Right lobe of liver (tissue), 6 donors: ENCODE measurements around the gene DNAH1. TPM values are rescaled to one million over a fixed set of nuclear protein-coding genes. Genes with fewer than 3 reads are reported as not detected.

Experiments
- ATAC-seq, 4 donors: fragments of 200-7000 bp; cut with Tn5 transposase; one replicate each; pipeline ENCODE4 v1.9.1; 2020; ENCODE audit warnings: mild to moderate bottlenecking in 4 of 4, moderate library complexity in 4 of 4
- DNase-seq, 3 donors: peaks; one replicate each; pipeline ENCODE4 v3.0.0-alpha.2; 2020
- H3K27ac ChIP-seq, 3 donors: fragments of 200-600 bp; one replicate each; pipeline ENCODE4 v1.8.0; 2022
- H3K27me3 ChIP-seq, 2 donors: fragments of 200-600 bp; one replicate each; pipeline ENCODE4 v1.8.0; 2022
- H3K36me3 ChIP-seq, 4 donors: fragments of 200-600 bp; sonication (generic) in 1 of 4; one replicate each; pipeline versions ENCODE4 v1.5.1 to v1.8.0; 2017 to 2022; ENCODE audit warnings: control low read depth in 1 of 4
- H3K4me1 ChIP-seq, 4 donors: fragments of 200-600 bp; sonication (generic) in 1 of 4; one replicate each; pipeline versions ENCODE4 v1.5.1 to v1.8.0; 2017 to 2022; ENCODE audit warnings: control low read depth in 1 of 4
- H3K4me3 ChIP-seq, 3 donors: fragments of 200-600 bp; one replicate each; pipeline ENCODE4 v1.8.0; 2022
- H3K9me3 ChIP-seq, 4 donors: fragments of 200-600 bp; sonication (generic) in 1 of 4; one replicate each; pipeline versions ENCODE4 v1.5.1 to v1.8.0; 2017 to 2022; ENCODE audit warnings: control low read depth in 1 of 4
- POLR2A ChIP-seq: fragments of 450-650 bp; IDR thresholded peaks from one replicate; pipeline ENCODE4 v1.6.1; 2017; ENCODE audit warnings: antibody characterized with exemption, mild to moderate bottlenecking
- WGBS: methylation state at CpG from one replicate; pipeline ENCODE4 v1.1.6; 2018; ENCODE audit warnings: low coverage, low lambda C conversion rate; ENCODE audit not compliant: insufficient coverage; ENCODE audit errors: missing lambda C conversion rate; 5-methylcytosine and 5-hydroxymethylcytosine counted together
- intact Hi-C, 2 donors: fragments of 100-400 bp; cut with DNase I; formaldehyde crosslinking; loops; one replicate each; pipeline versions ENCODE4 v1.11.2 to v1.14.1; 2022
- total RNA-seq, 6 experiments: library from RNA; depleted of rRNA in 2 of 6; stranded (reverse); fragments of >200 nt in 2 of 6; fragmentation: NEBNext Ultra II Directional in 3 of 6; extraction: Animal tissue kit (Norgen Biotek cat#: 25700) in 3 of 6; gene quantifications; one replicate each; pipeline versions ENCODE4 v1.1.0 to v1.2.4, GENCODE V29; 2016 to 2023
- TF ChIP-seq, protein P1 (sequence below), 4 donors: fragments of 200-600 bp in 3 of 4; fragments of 450-650 bp in 1 of 4; IDR thresholded peaks; one replicate each; pipeline versions ENCODE4 v1.5.1 to v1.8.0; 2016 to 2022; ENCODE audit warnings: antibody characterized with exemption in 4 of 4, mild to moderate bottlenecking in 2 of 4
- donor health status: DM: no; HTN: yes; CAD: no.
- donor health status: DM: no; HTN: no; CAD: no.
- donor health status: DM: no; HTN: no; CAD: no.
- donor health status: DM: no; HTN: yes; CAD: no.
- donor health status: DM: no; HTN: yes; CAD: no.

DNAH1 gene
- total RNA-seq, 6 experiments from 2014 or later, result 1.6 to 11.2 (median 8.1) TPM

DNA sequence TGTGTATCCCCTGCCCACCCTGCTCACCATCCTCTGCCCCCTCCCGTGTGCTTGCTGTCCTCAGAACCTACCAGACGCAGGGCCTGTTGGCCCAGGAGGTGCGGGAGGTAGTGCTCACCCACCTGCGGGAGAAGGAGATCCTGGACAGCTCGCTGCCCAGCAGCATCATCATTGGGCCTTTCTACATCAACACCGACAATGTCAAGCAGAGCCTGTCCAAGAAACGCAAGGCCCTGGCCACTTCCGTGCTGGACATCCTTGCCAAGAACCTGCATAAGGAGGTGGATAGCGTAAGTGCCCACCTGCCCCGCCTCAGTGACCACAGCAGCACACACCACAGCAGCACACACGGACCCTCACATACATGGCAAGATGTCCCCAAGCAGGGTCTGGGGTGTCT lies 33.0 kb downstream of the DNAH1 start:
- no peak overlapping the region for H3K4me3 ChIP-seq
- H3K36me3 ChIP-seq, result peaks cover 0 to 20% (median under 1%) of the 10 kb centered on the region in 4 donors
- H3K4me1 ChIP-seq, result no peaks in the 10 kb centered on the region
- no peak overlapping the region for H3K27ac ChIP-seq
- ATAC-seq (no peak), DNase-seq (peak in 1 of 3 donors; percentile 35)
- H3K9me3 ChIP-seq, result no peaks in the 10 kb centered on the region
- no peaks in the 10 kb centered on the region for H3K27me3 ChIP-seq
- intact Hi-C loops, result no loop called here
- TF ChIP-seq POLR2A, result no peak
- TF ChIP-seq, protein P1, sequence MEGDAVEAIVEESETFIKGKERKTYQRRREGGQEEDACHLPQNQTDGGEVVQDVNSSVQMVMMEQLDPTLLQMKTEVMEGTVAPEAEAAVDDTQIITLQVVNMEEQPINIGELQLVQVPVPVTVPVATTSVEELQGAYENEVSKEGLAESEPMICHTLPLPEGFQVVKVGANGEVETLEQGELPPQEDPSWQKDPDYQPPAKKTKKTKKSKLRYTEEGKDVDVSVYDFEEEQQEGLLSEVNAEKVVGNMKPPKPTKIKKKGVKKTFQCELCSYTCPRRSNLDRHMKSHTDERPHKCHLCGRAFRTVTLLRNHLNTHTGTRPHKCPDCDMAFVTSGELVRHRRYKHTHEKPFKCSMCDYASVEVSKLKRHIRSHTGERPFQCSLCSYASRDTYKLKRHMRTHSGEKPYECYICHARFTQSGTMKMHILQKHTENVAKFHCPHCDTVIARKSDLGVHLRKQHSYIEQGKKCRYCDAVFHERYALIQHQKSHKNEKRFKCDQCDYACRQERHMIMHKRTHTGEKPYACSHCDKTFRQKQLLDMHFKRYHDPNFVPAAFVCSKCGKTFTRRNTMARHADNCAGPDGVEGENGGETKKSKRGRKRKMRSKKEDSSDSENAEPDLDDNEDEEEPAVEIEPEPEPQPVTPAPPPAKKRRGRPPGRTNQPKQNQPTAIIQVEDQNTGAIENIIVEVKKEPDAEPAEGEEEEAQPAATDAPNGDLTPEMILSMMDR (IDR thresholded peaks at IDR 0.05), result no peak
- WGBS, result 76% methylated on average over 3 of the region's 11 CpGs

DNA sequence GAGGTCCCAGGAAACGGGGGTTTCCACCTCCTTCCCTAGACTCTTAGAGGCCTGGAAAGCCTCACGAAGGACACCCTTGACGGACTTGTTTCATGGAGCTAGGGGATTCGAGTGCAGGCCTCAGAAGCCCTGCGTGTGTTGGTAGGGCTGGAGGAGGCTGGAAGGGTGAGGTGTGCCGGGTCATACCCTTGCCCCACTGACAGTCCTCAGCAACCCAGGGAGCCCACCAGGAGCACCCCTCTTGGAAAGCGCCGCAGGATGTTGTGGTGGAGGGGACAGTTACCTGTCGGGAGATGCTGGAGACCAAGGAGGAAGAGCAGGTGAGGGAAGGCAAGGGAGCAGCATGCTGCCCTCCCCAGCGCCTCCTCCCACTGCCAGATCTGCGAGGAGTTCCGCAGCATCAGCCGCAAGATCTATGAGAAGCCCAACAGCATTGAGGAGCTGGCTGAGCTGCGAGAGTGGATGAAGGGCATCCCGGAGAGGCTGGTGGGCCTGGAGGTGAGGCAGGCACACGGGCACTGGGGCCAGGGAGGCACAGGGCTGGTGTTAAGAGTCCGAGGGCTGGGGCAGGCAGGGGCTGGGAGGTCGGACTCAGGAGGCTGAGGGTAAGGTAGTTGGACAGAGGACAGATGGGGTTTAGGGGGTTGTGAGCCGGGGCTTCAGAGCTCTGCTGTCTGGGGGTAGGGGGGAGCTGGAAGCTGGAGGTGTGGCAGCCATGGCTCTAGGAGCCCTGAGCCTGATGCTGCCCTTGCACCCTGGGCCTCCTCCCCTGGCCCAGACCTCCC lies 33.7 kb downstream of the DNAH1 start:
- no peak for TF ChIP-seq POLR2A
- TF ChIP-seq, protein P1 (IDR thresholded peaks at IDR 0.05), result no peak
- no peaks in the 10 kb centered on the region for H3K27me3 ChIP-seq
- H3K4me3 ChIP-seq, result no peak overlapping the region
- no peaks in the 10 kb centered on the region for H3K9me3 ChIP-seq
- DNase-seq (peak in 1 of 3 donors; percentile 41), ATAC-seq (no peak)
- peaks cover 0 to 19% (median under 1%) of the 10 kb centered on the region in 4 donors for H3K36me3 ChIP-seq
- H3K27ac ChIP-seq, result no peak overlapping the region
- H3K4me1 ChIP-seq, result no peaks in the 10 kb centered on the region
- WGBS, result 89% methylated on average over 13 of the region's 19 CpGs
- intact Hi-C loops, result no loop called here

DNA sequence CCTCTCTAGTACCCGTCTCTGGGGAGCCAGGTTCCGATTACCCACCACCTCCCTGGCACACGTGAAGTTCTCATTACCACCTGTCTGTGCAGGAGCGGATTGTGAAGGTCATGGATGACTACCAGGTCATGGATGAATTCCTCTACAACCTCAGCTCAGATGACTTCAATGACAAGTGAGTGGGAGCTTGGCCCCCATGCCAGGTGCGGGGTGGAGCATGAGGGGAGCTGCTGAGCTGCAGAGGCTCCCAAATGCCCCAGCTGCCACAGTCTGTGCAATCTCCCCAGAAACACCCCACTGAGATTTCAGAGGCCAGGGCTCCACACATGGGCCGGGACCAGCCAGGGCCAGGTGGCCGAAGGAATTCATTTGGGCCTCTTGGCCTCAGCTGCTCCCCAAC lies 34.3 kb downstream of the DNAH1 start:
- no peaks in the 10 kb centered on the region for H3K9me3 ChIP-seq
- DNase-seq (peak in 1 of 3 donors; percentile 26), ATAC-seq (no peak)
- H3K4me3 ChIP-seq, result no peak overlapping the region
- no peak overlapping the region for H3K27ac ChIP-seq
- H3K4me1 ChIP-seq, result no peaks in the 10 kb centered on the region
- 93% methylated on average over 3 of the region's 7 CpGs for WGBS
- no peak for TF ChIP-seq POLR2A
- TF ChIP-seq, protein P1 (IDR thresholded peaks at IDR 0.05), result no peak
- intact Hi-C loops, result no loop called here
- no peaks in the 10 kb centered on the region for H3K27me3 ChIP-seq
- peaks cover 0 to 19% (median 3%) of the 10 kb centered on the region in 4 donors for H3K36me3 ChIP-seq

DNA sequence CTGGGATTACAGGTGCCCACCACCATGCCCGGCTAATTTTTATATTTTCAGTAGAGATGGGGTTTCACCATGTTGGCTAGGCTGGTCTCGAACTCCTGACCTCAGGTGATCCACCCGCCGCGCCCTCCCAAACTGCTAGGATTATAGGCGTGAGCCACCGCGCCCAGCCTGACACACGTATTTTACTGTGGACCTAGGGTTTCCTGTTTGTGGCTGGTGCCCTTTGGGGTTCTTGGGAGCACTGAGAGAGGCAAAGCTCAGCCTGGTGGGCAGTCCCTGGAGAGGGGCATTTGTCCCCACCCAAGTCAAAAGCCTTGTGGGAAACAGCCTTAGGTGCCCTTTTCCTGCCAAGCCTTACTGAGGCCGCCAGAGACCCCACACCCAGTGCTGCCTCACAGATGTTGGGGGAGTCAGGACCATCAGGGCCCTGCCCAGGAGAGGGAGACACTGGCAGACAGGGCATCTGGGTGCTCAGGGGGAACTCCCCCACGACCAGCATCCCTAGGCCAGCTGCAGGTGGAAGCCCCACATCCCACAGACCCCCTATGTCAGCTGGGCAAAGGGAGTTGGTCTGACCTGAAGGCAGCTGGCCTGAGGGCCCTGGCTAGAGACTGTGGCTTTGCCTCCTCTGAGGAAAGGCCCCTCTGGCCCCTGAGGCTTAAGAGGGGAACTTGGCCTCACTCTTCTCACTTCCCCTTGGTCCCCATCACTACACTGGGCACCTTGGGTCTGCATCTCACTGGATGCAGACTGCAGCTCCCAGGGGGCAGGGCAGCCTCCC lies 35.1 kb downstream of the DNAH1 start:
- WGBS, result 85% methylated on average over 10 of the region's 11 CpGs
- no peak for TF ChIP-seq POLR2A
- TF ChIP-seq, protein P1 (IDR thresholded peaks at IDR 0.05), result no peak
- no peak for ATAC-seq
- intact Hi-C loops, result no loop called here
- H3K4me3 ChIP-seq, result no peak overlapping the region
- H3K4me1 ChIP-seq, result no peaks in the 10 kb centered on the region
- H3K27ac ChIP-seq, result no peak overlapping the region
- no peaks in the 10 kb centered on the region for H3K27me3 ChIP-seq
- peak in 1 of 3 donors; percentile 43 for DNase-seq
- H3K9me3 ChIP-seq, result no peaks in the 10 kb centered on the region
- H3K36me3 ChIP-seq, result peaks cover 0 to 19% (median 5%) of the 10 kb centered on the region in 4 donors
